ENCODE data around the gene TGIF2.
A peak's percentile ranks its signal among the peaks of the same experiment; 100 is the strongest.
"Not testable (repeated sequence)": the region's sequence is repeated elsewhere in the genome, so short reads cannot be mapped to it uniquely, and the experiment has no call there.

The TGIF2 gene

DNA sequence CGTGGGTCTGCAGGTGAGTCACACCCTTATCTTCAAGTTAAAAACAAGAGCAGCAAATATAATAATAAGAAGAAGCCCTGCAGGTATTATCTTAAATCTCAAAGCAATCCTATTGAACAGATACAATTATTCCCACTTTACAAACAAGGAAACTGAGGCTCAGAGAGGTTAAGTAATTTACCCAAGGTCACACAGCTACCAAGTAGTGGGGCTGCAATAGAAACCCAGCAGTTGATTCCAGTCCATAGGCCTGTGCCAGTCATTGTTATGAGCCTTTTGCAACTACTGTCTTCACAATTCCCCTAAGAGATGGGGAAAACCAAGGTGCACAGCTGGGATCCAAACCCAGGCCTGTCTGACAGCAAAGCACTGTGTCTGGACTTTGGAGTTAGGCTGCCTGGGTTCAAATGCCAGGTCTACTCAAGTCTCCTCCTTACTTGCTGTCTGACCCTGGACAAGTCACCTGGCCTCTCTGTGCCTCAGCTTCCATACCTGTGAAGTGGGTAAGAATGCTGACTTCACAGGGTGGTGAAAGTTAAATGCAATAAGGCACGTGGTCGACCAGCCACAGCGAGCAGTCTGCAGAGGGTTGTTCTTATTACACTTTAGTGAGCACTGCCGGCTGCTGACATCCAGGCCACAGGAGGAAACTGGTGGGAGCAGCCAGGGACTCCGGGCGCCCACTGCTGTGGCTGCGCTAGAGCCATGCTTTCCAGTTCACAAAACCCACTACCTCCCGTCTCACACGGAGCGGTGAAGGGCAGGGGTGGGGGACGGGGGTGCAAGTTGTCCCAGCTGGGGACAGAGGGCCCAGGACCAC, 26.0 kb upstream of the TGIF2 start:
- no peak for DNase-seq

DNA sequence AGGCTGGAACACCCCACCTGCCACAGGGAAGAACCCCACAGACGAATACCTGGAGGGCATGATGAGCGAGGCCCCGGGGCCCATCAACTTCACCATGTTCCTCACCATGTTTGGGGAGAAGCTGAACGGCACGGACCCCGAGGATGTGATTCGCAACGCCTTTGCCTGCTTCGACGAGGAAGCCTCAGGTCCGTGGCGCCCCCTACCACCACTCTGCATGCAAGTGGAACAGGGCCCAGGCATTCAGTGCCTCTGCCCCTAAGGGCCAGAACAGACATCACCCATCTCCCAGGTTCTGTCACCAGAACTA, 25.4 kb upstream of the TGIF2 start:
- DNase-seq, result no peak

DNA sequence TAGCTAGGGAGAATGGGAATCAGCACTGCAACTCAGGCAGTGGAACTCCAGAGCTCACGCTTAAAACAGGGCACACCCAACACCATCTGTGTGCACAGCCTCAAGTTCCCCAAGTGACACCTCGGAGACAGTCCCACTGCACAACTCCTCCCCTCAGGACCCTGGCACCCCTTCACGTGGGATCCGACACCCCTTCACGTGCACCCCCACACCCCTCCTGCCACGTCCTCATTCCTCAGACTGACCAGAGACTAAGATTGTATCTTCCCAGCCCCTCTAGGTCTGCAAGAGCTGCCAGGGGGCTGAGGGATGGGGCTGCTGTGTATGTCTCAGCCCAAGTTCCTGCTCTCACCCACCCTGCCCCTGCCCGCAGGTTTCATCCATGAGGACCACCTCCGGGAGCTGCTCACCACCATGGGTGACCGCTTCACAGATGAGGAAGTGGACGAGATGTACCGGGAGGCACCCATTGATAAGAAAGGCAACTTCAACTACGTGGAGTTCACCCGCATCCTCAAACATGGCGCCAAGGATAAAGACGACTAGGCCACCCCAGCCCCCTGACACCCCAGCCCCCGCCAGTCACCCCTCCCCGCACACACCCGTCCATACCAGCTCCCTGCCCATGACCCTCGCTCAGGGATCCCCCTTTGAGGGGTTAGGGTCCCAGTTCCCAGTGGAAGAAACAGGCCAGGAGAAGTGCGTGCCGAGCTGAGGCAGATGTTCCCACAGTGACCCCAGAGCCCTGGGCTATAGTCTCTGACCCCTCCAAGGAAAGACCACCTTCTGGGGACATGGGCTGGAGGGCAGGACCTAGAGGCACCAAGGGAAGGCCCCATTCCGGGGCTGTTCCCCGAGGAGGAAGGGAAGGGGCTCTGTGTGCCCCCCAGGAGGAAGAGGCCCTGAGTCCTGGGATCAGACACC, 24.4 kb upstream of the TGIF2 start:
- no peak for DNase-seq

DNA sequence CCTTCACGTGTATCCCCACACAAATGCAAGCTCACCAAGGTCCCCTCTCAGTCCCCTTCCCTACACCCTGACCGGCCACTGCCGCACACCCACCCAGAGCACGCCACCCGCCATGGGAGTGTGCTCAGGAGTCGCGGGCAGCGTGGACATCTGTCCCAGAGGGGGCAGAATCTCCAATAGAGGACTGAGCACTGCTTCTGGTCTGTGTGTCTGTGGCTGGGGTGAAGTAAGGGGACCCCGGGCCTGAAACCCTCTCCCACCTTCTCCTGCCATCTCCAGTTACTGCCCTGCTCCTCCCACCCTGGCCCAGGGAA, 23.8 kb upstream of the TGIF2 start:
- no peak for DNase-seq

DNA sequence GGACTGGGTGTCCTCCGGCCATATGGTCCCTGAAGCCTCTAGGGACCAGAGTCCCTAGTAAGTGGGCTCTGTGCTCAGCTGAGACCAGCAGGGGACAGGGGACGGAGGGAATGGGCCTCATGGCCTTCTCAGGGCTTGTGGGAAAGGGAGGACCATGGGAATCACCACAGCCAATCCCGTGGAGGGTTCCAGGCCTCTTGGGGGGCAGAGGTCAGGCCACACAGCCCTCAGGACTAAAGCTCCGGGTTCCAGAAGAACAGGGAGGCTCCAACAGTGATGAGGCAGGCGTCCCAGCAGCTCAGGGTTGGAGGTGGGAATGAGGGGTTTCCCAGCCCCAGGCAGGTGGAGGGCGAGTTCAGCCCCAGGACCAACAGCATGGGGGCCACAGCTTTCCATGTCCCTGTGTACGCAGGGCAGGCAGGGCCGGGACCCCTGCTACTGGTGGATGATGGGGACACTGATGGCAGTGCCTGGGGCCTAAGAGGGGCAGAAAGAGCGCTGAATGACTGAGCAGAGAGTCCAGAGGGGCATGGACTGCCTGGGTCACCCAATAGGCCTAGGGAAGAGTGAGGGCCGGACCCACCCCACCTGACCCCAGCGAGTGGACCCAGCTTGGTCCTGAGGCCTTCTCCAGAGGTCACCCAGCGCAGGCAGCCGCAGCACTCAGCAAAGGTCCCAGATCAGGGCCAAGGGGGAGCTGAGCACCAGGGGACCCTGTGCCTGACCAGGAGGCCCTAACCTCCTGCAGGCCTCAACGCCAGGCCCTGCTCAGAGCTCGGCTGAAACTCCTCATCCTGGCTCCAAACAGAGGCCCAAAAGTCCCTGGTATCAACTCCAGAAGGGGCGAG, 23.2 kb upstream of the TGIF2 start:
- DNase-seq, result no peak

DNA sequence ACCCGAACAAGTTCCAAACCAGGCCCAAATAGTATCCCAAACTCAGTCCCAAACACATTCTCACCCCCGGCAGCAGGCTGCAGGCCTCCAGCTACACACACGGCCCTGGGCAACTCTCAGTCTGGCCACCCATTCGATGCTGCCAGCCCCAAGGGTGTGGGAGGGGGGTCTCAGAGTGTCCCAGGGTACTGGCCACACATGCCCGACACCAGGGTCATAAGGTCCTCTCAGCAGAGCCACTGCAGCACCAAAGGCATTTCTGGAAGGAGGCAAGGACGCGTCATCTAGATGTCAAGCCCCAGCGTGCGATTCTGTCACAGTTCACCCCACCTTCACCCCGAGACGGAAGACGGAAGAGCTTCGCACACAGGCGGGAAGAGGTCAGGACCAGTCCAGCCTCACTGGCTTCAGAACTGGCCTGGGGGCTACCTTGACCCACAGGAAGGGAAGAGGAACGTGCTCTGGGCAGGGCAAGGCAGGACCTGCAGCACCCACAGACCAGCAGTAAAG, 22.6 kb upstream of the TGIF2 start:
- DNase-seq, result no peak

DNA sequence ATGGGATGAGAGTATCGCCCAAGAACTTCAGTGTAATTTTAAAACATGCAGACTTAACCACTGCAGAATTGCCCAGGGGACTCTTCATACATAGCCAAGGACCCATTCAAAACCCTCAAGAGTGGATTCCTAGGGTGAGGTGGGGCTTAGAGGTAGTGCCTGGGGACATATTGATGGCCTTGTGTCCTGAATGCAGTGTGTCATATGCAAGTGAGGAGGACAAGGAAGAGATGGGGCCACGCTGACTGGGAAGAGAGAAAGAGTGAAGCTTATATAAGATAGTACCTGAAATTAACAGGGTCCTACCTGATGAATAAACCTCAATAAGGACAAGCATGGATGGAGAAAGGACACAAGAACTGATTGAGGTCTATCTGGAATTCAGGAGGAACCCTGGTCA, 18.1 kb upstream of the TGIF2 start:
- no peak for DNase-seq

DNA sequence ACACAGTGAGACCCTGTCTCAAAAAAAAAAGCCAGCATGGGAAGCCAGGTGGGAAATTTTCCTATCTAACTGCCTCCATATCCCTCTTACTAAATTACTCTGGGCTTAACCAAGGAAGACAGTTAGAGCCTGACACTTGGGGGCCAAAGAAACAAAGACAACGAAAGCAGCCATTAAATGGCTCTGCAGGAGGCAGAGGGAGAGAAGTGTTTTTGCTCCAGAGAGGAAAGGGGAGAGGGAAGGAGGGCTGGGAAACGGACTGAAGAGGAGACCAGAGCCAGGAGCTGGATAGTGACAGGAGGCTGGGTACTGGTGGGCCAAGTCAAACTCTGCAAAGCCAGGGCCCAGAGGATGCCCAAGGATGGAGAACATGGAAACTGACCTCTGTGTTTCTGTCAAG, 10.7 kb upstream of the TGIF2 start:
- DNase-seq, result no peak

DNA sequence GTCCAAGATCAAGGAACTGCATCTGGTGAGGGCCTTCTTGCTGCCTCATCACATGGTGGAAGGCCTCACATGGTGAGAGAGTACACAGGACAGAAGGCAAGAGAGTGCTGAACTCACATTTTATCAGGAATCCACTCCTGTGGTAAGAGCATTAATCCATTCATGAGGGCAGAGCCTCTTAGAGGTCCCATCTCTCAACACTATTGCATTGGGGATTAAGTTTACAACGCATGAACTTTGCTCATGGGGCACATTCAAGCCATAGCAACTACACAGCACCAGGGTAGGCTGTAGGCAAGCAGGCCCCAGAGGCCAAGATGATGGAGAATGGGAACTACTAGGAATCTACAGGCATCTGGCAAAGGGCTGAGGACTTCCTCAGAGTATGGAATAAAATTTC, 10.0 kb upstream of the TGIF2 start:
- DNase-seq, result no peak

DNA sequence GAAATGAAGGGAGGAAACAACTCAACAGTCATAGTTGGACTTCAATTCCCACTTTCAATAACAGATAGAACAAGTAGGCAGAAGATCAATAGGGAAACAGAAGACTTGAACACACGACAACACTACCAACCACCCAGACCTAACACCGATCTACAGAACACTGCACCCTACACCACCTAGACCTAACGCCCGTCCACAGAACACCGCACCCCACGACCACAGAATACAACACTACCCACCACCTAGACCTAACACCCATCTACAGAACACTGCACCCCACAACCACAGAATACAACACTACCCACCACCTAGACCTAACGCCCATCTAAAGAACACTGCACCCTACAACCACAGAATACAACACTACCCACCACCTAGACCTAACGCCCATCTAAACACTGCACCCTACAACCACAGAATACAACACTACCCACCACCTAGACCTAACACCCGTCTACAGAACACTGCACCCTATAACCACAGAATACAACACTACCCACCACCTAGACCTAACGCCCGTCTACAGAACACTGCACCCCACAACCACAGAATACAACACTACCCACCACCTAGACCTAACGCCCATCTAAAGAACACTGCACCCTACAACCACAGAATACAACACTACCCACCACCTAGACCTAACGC, 9.2 kb upstream of the TGIF2 start:
- not testable (repeated sequence) for DNase-seq

DNA sequence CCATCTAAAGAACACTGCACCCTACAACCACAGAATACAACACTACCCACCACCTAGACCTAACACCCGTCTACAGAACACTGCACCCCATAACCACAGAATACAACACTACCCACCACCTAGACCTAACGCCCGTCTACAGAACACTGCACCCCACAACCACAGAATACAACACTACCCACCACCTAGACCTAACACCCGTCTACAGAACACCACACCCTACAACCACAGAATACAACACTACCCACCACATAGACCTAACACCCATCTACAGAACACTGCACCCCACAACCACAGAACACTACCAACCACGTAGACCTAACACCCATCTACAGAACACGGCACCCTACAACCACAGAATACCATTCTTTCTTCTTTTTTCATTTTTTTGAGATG, 8.7 kb upstream of the TGIF2 start:
- DNase-seq, result not testable (repeated sequence)

DNA sequence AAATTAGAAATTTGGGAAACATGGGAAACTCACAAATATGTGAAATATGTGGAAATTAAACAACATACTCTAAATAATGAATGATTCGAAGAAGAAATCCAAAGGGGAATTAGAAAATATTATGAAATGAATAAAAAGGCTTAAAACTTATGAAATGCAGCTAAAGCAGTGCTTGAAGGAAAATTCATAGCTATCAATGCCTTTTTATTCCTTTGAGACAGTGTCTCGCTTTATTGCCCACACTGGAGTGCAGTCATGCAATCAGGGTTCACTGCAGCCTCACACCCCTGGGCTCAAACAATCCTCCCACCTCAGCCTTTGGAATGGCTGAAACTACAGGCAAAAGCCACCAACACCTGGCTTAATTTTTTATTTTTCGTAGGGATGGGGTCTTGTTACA, 7.9 kb upstream of the TGIF2 start:
- DNase-seq, result no peak

DNA sequence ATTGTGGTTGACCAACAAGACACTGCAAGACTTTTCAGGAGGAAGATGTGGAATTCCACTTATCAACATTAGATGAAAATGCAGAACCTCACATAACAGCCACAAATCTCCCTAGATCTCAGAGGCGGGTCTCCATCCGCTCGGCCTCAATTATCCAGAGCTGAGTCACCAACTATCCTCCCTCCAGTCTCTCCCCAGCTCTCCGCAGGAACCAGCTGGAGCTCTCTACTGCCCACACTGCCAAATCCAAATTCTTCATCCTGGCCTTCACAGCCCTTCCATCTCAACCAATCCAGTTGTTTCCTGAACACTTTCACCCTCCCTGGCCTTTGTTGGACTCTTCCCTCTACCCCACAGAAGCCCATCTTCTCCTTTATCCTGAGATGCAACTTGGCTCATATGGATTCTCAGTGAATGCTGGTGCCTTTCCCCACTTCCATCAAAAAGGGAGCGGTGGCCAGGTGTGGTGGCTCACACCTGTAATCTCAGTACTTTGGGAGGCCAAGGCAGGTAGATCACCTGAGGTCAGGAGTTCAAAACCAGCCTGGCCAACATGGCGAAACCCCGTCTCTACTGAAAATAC, 3.5 kb upstream of the TGIF2 start:
- no peak for DNase-seq

DNA sequence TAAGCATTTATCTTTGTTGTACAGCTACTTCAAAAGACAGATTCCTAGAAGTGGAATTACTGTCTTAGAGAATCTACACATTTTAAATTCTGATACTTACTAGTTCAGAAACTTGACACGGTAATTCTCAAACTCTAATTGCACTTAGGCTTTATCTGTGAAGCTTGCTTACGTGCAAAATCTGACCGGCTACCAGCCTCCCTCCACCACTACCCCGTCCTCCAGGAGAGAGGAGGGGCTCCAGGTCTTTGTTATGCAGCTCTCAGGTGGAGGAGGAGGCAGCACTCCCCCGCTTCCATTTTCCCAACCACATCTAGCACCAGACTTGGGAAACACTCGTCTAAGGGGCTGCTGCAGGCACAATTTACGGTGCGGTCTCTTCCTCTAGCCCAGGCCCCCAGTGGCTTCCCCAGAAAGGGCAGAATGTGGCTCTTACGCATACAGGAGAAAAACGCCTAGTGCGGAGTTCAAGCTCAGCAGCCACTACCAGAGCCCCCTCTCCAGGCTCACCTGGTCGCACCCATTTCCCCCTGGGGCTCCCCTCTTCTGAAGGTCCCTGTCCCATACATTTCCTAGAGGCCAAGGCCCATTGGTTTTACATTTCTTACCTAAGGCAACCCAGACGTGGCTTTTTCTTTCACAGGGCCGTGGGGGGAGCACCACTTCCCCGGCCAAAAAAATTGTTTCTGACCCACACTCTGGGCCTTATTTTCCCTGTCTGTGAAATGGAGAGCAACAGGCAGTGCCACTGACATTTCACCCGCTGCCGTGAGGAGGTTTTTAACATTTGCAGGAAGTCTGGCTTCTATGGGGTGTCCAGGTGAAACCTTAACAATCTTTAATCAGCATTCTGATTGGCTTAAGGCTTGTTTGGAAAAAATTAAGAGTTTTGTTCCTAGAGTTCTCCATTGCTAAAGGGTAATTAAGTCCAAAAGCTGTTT, 1.6 kb upstream of the TGIF2 start:
- no peak for DNase-seq

DNA sequence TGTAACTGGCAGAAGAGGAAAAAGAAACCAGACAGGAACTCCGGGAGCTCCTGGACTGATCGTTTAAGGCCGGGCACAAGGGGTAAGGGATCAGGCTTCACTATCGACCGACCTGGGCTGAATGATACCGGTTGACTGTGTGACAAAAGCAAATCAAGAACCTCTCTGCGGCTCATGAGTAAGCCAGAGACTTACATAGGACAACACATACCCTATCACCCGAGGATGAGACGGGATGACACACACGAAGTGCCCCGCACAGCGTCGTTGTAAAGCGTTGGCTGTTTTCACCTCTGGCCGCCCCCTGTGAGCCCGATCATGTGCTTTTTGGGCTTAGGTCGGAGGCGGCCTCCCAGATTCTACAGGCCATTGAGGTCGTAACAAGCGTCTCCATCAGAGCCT, 695 bp upstream of the TGIF2 start:
- DNase-seq, result no peak

DNA sequence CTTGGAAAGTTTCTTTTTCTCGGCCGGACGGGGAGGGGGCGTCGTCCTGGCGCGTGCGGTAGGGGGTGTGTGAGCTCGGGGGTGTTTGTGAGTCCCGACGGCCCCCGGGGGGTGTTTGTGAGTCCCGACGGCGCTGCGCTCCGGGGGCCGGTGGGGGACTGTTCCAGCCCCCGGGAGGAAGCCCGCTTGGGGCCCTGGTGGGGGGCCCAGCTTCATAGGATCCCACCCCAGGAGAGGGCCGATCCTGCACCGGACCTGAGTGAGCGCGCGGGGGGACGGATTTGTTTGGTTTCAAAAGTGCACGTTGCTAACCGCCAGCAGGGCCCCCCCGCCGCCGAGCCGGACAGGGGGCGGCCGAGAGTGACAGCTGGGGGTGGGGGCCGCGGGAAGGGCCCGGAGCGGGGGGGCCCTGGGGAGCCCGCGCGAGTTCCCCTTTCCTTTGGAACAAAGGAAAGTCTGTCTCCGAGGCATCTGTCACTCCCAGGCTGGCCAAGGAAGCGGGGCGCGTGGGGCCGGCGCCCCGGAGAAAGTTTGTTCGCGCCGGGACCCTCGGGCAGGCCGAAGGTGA, 485 bp downstream of the TGIF2 start:
- no peak for DNase-seq

DNA sequence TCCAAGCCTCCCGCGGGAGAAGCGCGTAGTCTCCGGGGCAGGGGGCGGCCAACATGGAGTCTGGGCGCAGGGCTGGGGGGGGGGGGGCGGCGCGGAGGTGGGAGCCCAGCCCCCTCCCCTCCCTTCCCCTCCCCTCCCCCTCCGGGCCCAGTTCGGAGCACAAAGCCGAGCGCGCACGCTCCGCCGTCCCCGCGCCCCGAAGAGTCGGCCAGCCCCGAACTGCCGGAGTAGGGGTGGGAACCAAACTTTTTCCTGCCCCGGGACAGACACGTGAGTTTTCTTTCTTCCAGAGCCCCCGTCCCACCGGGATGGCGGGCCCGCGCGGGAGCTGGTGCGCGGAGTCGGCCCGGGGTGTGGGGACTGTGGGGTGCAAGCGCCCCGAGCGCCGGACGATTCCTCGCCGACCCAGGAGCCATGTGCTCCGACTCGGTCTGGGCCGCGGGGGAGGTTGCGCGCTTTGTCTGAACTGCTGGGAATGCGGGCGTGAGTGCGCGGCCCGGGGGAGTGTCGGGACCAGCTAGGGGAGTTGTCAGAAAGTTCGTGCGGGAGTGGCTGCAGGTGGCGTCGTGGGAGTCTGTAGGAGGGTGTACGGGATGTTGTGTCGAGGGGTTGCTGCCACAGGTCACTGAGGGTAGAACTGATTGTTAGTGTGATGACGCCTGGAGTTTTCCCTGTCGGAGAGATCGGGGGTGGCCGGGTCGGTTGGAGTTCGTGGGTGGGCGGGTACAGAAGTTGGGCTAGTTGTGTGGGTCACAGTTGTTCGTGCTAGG, 1.2 kb downstream of the TGIF2 start:
- peak; percentile 45 for DNase-seq

DNA sequence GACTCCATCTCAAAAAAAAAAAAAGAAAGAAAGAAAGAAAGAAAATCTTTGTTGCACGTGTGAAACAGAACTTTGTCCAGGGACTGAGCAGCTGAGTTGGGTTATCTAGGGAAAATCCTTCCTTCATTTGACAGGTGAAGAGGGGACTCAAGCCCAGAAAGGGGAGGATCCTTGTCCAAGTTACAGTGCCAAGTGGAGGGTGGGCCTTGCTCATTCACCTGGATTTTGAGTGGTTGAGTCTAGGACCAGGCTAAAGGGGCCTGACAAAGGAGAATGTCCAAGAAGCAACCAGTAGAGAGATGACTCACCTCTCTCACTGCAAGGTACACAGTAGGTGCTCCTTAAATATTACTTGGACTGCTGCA, 2.7 kb downstream of the TGIF2 start:
- DNase-seq, result no peak

DNA sequence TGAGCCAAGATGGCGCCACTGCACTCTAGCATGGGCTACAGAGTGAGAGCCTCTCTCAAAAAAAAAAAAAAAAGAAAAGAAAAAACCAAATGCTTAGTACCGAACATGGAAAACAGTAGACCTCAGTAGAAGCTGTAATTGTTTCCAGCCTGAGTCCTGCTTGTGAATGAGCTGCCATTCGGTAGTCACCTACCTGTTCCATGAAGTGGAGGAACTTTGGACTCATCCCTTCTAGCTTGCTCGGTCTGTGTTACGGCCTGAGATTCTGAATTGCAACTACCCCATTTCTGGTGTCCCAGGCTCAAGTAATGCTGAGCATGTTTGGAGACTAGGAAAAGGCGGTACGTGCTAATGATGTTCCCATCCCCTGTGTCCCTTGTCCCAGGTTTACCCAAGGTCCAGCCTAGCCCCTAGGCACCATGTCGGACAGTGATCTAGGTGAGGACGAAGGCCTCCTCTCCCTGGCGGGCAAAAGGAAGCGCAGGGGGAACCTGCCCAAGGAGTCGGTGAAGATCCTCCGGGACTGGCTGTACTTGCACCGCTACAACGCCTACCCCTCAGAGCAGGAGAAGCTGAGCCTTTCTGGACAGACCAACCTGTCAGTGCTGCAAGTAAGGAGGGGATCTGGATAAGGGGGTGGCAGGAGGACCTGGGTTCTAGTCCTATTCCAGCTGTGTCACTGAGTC, 5.1 kb downstream of the TGIF2 start:
- DNase-seq, result no peak
